A549 (cell line): ENCODE results near the gene ALDH1A3.

Source experiments
- BHLHE40 ChIP-seq: IDR thresholded peaks from 2 replicates; pipeline ENCODE4 v1.6.1; 2012; ENCODE audit warnings: low read depth, low read length, inconsistent platforms
- CTCF ChIP-seq: fragments of >200 bp; sonication (Bioruptor Twin); formaldehyde crosslinking; IDR thresholded peaks from 3 replicates; pipeline ENCODE4 v1.5.1; 2016
- POLR2A ChIP-seq: IDR thresholded peaks from 2 replicates; pipeline ENCODE4 v1.6.1; 2012; ENCODE audit warnings: mild to moderate bottlenecking, low read length
- RCOR1 ChIP-seq: fragments of 150-350 bp; IDR thresholded peaks from 2 replicates; pipeline ENCODE4 v1.6.1; 2014; ENCODE audit warnings: antibody characterized with exemption, low read length, low read depth
- SMC3 ChIP-seq: fragments of >200 bp; sonication (Bioruptor Twin); formaldehyde crosslinking; IDR thresholded peaks from 3 replicates; pipeline ENCODE4 v1.6.1; 2018; ENCODE audit warnings: inconsistent platforms

- TF ChIP-seq CTCF (no peak), SMC3 (no peak), RCOR1 (no peak), POLR2A (no peak), BHLHE40 (no peak)
Measured at GRCh38 chr15:100891307-100892012, 11.8 kb downstream of the ALDH1A3 start.
